Endothelial cell (in vitro differentiated cells): ENCODE results near the gene FZD7. TPM values are rescaled to one million over a fixed set of nuclear protein-coding genes. Genes with fewer than 3 reads are reported as not detected.

ENCODE experiments used
- DNase-seq: peaks from one replicate; pipeline ENCODE4 v3.0.0; 2021; ENCODE audit warnings: low spot score
- H3K27ac Mint-ChIP-seq: one replicate; pipeline ENCODE4 v1.8.0; 2021; ENCODE audit warnings: mixed read lengths, inconsistent platforms; ENCODE audit not compliant: unreplicated experiment
- H3K27me3 Mint-ChIP-seq: one replicate; pipeline ENCODE4 v1.8.0; 2021; ENCODE audit warnings: mild to moderate bottlenecking, moderate library complexity, mixed read lengths, inconsistent platforms; ENCODE audit not compliant: unreplicated experiment
- H3K36me3 Mint-ChIP-seq: one replicate; pipeline ENCODE4 v1.8.0; 2021; ENCODE audit warnings: mild to moderate bottlenecking, low read depth, mixed read lengths, inconsistent platforms; ENCODE audit not compliant: unreplicated experiment
- H3K4me1 Mint-ChIP-seq: one replicate; pipeline ENCODE4 v1.8.0; 2021; ENCODE audit warnings: mild to moderate bottlenecking, mixed read lengths, inconsistent platforms; ENCODE audit not compliant: unreplicated experiment
- H3K4me3 Mint-ChIP-seq: one replicate; pipeline ENCODE4 v1.8.0; 2021; ENCODE audit warnings: mild to moderate bottlenecking, mixed read lengths, inconsistent platforms; ENCODE audit not compliant: unreplicated experiment
- H3K9me3 Mint-ChIP-seq: one replicate; pipeline ENCODE4 v1.8.0; 2021; ENCODE audit warnings: mixed read lengths, inconsistent platforms; ENCODE audit not compliant: unreplicated experiment
- CTCF ChIP-seq: fragments of 200-600 bp; sonication (generic); IDR thresholded peaks from one replicate; pipeline ENCODE4 v1.5.0; 2021; ENCODE audit warnings: antibody characterized with exemption; ENCODE audit not compliant: unreplicated experiment
- total RNA-seq: library from RNA; stranded (reverse); fragmentation: NEBNext Ultra II Directional; extraction: Animal tissue kit (Norgen Biotek cat#: 25700); gene quantifications from one replicate; pipeline ENCODE4 v1.2.1, GENCODE V29; 2021; ENCODE audit not compliant: unreplicated experiment

FZD7 gene
- total RNA-seq, 1 donor from 2014 or later = 42.2 TPM

- no peak overlapping the region for H3K4me3 Mint-ChIP-seq
- DNase-seq = no peak
- H3K27me3 Mint-ChIP-seq = peaks cover 2% of the 10 kb centered on the region
- H3K27ac Mint-ChIP-seq = no peak overlapping the region
- no peaks in the 10 kb centered on the region for H3K9me3 Mint-ChIP-seq
- peaks cover 29% of the 10 kb centered on the region for H3K4me1 Mint-ChIP-seq
- no peaks in the 10 kb centered on the region for H3K36me3 Mint-ChIP-seq
- TF ChIP-seq CTCF = no peak
These were observed 9.8 kb downstream of the FZD7 start for GRCh38 chr2:202043475-202043874.

- no peak for TF ChIP-seq CTCF
- H3K27ac Mint-ChIP-seq = no peak overlapping the region
- peaks cover 2% of the 10 kb centered on the region for H3K27me3 Mint-ChIP-seq
- peaks cover 20% of the 10 kb centered on the region for H3K4me1 Mint-ChIP-seq
- no peaks in the 10 kb centered on the region for H3K36me3 Mint-ChIP-seq
- no peaks in the 10 kb centered on the region for H3K9me3 Mint-ChIP-seq
- DNase-seq = no peak
- H3K4me3 Mint-ChIP-seq = no peak overlapping the region
These were observed 11.1 kb downstream of the FZD7 start for GRCh38 chr2:202044777-202045176.

GRCh38 chr2:202046572-202046971 is 12.9 kb downstream of the FZD7 start:
- no peaks in the 10 kb centered on the region for H3K9me3 Mint-ChIP-seq
- no peak for DNase-seq
- peaks cover 2% of the 10 kb centered on the region for H3K27me3 Mint-ChIP-seq
- TF ChIP-seq CTCF = no peak
- no peak overlapping the region for H3K4me3 Mint-ChIP-seq
- H3K36me3 Mint-ChIP-seq = no peaks in the 10 kb centered on the region
- H3K4me1 Mint-ChIP-seq = peaks cover 22% of the 10 kb centered on the region
- no peak overlapping the region for H3K27ac Mint-ChIP-seq

- Mint-ChIP-seq H3K4me1 (peaks cover 24% of the 10 kb centered on the region), H3K4me3 (no peak overlapping the region), H3K27me3 (peaks cover 2% of the 10 kb centered on the region), H3K9me3 (no peaks in the 10 kb centered on the region), H3K36me3 (no peaks in the 10 kb centered on the region), H3K27ac (no peak overlapping the region)
- no peak for TF ChIP-seq CTCF
- DNase-seq = no peak
These were observed 15.6 kb downstream of the FZD7 start for GRCh38 chr2:202049092-202049728.

GRCh38 chr2:202049840-202050239 is 16.2 kb downstream of the FZD7 start:
- peaks cover 2% of the 10 kb centered on the region for H3K27me3 Mint-ChIP-seq
- H3K4me1 Mint-ChIP-seq = peaks cover 24% of the 10 kb centered on the region
- H3K9me3 Mint-ChIP-seq = no peaks in the 10 kb centered on the region
- H3K27ac Mint-ChIP-seq = no peak overlapping the region
- TF ChIP-seq CTCF = no peak
- no peaks in the 10 kb centered on the region for H3K36me3 Mint-ChIP-seq
- no peak overlapping the region for H3K4me3 Mint-ChIP-seq
- no peak for DNase-seq
